ENCODE data around the gene TMX3.

DNA sequence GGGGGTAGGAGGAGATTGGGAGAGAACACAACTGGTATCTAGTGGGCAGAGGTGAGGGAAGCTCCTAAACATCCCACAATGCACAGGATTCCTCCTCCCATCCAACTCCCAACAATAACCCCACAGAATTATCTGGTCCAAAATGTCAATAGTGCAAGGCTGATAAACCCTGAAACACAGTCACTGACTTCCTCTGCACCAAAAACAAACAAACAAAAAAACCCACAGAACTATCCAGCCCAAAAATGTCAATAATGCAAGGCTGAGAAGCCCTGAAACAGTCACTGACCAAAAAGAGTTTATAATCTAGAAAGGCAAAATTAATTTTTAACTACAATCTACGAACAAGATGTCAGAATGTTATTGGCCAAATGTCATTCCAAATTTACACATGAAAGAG lies 9.8 kb downstream of the TMX3 start:
- TF ChIP-seq EP300 (IDR thresholded peaks at IDR 0.05; ENCODE audit: borderline replicate concordance in 1 of 2, low read depth in 1 of 2, low read length in 1 of 2) (no peak), EZH2phosphoT487 (IDR thresholded peaks at IDR 0.05; ENCODE audit: borderline replicate concordance, low read depth) (no peak), TAF1 (IDR thresholded peaks at IDR 0.05; ENCODE audit: borderline replicate concordance, low read depth, low read length) (no peak), TCF12 (IDR thresholded peaks at IDR 0.05) (no peak), ELF1 (IDR thresholded peaks at IDR 0.05) (no peak), GABPA (IDR thresholded peaks at IDR 0.05; ENCODE audit: low read depth) (no peak), POLR2AphosphoS5 (IDR thresholded peaks at IDR 0.05; ENCODE audit: low read depth, low read length) (no peak), JUND (IDR thresholded peaks at IDR 0.05) (no peak), FOSL2 (IDR thresholded peaks at IDR 0.05; ENCODE audit: borderline replicate concordance, low read depth) (no peak)
- TF ChIP-seq, protein P1, sequence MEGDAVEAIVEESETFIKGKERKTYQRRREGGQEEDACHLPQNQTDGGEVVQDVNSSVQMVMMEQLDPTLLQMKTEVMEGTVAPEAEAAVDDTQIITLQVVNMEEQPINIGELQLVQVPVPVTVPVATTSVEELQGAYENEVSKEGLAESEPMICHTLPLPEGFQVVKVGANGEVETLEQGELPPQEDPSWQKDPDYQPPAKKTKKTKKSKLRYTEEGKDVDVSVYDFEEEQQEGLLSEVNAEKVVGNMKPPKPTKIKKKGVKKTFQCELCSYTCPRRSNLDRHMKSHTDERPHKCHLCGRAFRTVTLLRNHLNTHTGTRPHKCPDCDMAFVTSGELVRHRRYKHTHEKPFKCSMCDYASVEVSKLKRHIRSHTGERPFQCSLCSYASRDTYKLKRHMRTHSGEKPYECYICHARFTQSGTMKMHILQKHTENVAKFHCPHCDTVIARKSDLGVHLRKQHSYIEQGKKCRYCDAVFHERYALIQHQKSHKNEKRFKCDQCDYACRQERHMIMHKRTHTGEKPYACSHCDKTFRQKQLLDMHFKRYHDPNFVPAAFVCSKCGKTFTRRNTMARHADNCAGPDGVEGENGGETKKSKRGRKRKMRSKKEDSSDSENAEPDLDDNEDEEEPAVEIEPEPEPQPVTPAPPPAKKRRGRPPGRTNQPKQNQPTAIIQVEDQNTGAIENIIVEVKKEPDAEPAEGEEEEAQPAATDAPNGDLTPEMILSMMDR (IDR thresholded peaks at IDR 0.05), result no peak
- TF ChIP-seq, protein P2, sequence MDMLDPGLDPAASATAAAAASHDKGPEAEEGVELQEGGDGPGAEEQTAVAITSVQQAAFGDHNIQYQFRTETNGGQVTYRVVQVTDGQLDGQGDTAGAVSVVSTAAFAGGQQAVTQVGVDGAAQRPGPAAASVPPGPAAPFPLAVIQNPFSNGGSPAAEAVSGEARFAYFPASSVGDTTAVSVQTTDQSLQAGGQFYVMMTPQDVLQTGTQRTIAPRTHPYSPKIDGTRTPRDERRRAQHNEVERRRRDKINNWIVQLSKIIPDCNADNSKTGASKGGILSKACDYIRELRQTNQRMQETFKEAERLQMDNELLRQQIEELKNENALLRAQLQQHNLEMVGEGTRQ (IDR thresholded peaks at IDR 0.05; ENCODE audit: borderline replicate concordance, low read depth, low read length), result no peak
- TF ChIP-seq, protein P3, sequence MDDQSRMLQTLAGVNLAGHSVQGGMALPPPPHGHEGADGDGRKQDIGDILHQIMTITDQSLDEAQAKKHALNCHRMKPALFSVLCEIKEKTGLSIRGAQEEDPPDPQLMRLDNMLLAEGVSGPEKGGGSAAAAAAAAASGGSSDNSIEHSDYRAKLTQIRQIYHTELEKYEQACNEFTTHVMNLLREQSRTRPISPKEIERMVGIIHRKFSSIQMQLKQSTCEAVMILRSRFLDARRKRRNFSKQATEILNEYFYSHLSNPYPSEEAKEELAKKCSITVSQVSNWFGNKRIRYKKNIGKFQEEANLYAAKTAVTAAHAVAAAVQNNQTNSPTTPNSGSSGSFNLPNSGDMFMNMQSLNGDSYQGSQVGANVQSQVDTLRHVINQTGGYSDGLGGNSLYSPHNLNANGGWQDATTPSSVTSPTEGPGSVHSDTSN (IDR thresholded peaks at IDR 0.05), result no peak
- TF ChIP-seq, protein P4, sequence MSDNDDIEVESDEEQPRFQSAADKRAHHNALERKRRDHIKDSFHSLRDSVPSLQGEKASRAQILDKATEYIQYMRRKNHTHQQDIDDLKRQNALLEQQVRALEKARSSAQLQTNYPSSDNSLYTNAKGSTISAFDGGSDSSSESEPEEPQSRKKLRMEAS (IDR thresholded peaks at IDR 0.05; ENCODE audit: low read depth), result no peak
- TF ChIP-seq, protein P5, sequence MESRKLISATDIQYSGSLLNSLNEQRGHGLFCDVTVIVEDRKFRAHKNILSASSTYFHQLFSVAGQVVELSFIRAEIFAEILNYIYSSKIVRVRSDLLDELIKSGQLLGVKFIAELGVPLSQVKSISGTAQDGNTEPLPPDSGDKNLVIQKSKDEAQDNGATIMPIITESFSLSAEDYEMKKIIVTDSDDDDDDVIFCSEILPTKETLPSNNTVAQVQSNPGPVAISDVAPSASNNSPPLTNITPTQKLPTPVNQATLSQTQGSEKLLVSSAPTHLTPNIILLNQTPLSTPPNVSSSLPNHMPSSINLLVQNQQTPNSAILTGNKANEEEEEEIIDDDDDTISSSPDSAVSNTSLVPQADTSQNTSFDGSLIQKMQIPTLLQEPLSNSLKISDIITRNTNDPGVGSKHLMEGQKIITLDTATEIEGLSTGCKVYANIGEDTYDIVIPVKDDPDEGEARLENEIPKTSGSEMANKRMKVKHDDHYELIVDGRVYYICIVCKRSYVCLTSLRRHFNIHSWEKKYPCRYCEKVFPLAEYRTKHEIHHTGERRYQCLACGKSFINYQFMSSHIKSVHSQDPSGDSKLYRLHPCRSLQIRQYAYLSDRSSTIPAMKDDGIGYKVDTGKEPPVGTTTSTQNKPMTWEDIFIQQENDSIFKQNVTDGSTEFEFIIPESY (IDR thresholded peaks at IDR 0.05; ENCODE audit: borderline replicate concordance, low read depth), result no peak
